A673 (cell line): ENCODE results near the gene KRT82.

Source experiments
- CTCF ChIP-seq: fragments of 300-800, 200-600 bp; sonication (generic); conservative IDR thresholded peaks from 2 replicates; pipeline ENCODE4 v1.5.1; 2017; ENCODE audit warnings: low read depth, mild to moderate bottlenecking, antibody characterized with exemption, low read length, moderate library complexity, mixed read lengths
- EZH2 ChIP-seq: fragments of 200-600 bp; sonication (generic); IDR thresholded peaks from 2 replicates; pipeline ENCODE4 v1.6.1; 2017; ENCODE audit warnings: borderline replicate concordance, low read depth, mild to moderate bottlenecking, mixed read lengths, antibody characterized with exemption, low read length; ENCODE audit not compliant: poor library complexity, severe bottlenecking

- TF ChIP-seq CTCF (no peak), EZH2 (no peak)
Observed at GRCh38 chr12:52411815-52412214, 5.7 kb upstream of the KRT82 start.
